ENCODE data around the gene HNRNPAB.

GRCh38 chr5:178227929-178228328 lies 23.6 kb downstream of the HNRNPAB start:
- no peak for TF ChIP-seq POLR2A (IDR thresholded peaks at IDR 0.05; ENCODE audit: low read depth, low read length)
- no peak for TF ChIP-seq TAF1 (IDR thresholded peaks at IDR 0.05; ENCODE audit: borderline replicate concordance, low read depth, low read length)
- no peak for TF ChIP-seq POLR2AphosphoS5 (IDR thresholded peaks at IDR 0.05; ENCODE audit: low read depth, low read length)
